Activated CD4-positive, alpha-beta T cell treated with anti-CD3 and anti-CD28 coated beads for 1 hour (primary cell): ENCODE results near the gene PGAM5.
"Not testable (repeated sequence)": the region's sequence is repeated elsewhere in the genome, so short reads cannot be mapped to it uniquely, and the experiment has no call there.

Source experiments
- DNase-seq: peaks from one replicate; pipeline ENCODE4 v3.0.0-alpha.2; 2020

The PGAM5 gene

GRCh38 chr12:132723015-132723763 lies 12.5 kb downstream of the PGAM5 start:
- DNase-seq = no peak

GRCh38 chr12:132723764-132724140 lies 13.1 kb downstream of the PGAM5 start:
- DNase-seq = no peak

GRCh38 chr12:132724506-132725241 lies 14.0 kb downstream of the PGAM5 start:
- DNase-seq = no peak

DNA sequence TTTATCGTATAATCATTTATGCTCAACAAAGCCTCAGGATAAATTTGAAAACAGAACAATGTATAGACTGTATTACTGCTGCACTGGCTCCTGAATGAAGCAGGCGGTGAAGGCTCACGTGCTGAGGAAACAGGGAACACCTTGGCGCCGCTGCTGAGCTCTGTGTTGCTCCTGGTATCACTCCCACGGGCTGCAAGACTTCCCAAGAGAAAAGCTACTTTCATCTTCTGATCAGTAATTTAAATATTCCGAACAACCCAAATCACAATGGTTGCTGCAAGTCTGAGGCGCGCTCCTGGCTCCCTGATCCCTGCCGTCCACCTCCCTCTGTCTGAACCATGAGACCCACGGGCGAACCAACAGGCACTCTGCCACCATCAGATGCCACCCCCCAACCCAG lies 15.7 kb downstream of the PGAM5 start:
- no peak for DNase-seq

DNA sequence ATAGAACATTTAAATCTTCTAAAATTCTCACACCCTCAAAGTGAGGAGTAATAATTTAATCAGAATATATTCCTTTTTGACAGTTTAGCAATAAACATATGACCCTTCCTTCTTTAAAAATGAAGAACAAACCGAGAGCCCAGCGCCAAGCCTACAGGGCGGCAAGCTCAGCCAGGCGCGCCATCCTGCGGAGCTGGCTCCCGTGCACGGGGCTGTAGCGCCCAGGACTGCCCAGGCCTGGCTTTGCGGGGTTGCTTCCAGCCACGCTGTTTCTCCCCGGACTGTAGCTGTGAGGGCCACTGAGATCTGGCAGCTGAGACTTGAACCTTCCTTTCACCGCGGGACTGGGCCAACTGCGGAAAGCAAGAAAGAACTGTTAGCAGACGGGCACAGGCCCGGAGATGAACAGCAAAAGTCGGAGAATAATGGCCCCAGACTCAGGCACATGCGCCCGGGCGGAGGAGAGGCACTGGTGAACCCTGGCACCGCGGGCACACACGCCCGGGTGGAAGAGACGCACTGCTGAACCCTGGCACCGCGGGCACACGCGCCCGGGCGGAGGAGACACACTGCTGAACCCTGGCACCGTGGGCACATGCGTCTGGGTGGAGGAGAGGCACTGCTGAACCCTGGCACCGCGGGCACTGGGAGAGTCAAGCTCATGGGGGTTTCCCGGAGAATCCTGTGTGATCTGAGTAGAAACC lies 16.6 kb downstream of the PGAM5 start:
- DNase-seq = no peak

- DNase-seq = no peak
Observed at GRCh38 chr12:132728502-132728901, 17.9 kb downstream of the PGAM5 start.

- no peak for DNase-seq
Observed at GRCh38 chr12:132729541-132730320, 19.1 kb downstream of the PGAM5 start.

GRCh38 chr12:132730353-132730752 lies 19.7 kb downstream of the PGAM5 start:
- no peak for DNase-seq

DNA sequence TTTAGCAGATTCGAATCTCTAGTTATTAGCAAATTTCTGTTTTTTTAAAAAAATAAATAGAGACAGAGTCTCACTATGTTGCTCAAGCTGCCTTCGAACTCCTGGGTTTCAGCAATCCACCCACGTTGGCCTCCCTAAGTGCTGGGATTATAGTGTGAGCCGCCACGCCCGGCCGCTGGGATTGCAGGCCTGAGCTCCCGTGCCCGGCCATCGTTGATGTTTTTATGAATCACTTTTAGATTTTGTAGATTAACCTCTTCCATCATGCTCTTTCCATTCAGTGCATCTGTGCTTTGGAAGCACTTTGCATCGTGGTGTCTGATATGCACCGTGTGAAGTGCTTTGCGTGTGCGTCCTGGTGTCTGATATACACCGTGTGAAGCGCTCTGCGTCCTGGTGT lies 20.9 kb downstream of the PGAM5 start:
- DNase-seq = no peak

DNA sequence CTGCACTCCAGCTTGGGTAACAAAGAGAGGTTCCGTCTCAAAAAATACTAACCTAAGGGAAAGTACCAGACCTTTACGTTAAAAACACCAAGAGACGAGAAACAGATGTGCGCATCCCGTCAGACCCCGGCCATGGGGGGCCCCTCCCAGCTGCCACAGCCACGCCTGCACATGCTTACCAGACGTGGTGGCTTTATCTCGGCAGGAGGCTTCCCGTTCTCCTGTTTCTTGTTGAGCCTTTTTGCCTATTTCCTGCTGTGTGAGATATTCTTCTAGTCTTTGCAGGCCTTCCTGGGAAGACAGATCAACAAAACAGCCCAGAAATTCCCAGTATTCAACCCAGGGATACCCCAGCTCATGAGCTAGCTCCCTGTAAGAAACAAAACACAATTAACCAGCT lies 23.6 kb downstream of the PGAM5 start:
- no peak for DNase-seq

DNA sequence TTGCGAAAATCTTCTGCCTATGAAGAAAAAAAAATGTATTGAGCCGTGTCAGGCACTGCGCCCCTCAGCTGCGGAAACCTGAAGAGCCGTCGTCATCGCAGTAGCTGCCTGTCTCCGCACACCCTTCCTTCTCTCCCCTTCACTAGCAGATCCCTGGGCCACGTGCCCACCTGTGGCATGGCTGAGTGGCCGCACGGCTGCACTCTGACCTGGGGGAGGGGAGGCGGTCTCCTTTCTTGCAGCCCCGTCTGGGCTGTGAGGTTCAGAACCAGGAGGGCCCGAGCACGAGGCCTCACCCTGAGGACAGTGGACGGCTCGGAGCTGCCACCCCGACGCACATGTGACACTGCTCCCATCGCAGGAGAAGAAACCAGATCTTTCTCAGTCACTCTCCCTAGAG lies 24.9 kb downstream of the PGAM5 start:
- no peak for DNase-seq

DNA sequence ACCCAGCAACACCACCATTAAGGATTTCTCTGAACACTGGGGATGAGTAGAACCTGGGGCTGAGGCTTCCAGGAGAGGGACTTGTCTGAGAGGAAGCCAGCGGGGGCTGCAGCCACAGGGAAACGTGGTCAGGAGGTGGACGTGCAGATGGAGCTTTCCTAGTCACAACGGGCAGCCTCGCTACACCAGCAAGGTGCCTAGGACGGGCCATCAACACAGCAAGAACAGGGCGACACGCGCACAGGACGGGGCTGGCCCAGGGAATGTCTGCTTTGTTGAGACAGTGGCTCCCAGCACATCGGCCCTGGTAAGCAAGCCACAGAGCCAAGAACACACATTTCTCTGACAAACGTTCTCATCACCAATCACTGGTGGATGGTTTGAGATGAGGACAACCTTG lies 25.7 kb downstream of the PGAM5 start:
- no peak for DNase-seq

- no peak for DNase-seq
Observed at GRCh38 chr12:132736913-132737312, 26.3 kb downstream of the PGAM5 start.

DNA sequence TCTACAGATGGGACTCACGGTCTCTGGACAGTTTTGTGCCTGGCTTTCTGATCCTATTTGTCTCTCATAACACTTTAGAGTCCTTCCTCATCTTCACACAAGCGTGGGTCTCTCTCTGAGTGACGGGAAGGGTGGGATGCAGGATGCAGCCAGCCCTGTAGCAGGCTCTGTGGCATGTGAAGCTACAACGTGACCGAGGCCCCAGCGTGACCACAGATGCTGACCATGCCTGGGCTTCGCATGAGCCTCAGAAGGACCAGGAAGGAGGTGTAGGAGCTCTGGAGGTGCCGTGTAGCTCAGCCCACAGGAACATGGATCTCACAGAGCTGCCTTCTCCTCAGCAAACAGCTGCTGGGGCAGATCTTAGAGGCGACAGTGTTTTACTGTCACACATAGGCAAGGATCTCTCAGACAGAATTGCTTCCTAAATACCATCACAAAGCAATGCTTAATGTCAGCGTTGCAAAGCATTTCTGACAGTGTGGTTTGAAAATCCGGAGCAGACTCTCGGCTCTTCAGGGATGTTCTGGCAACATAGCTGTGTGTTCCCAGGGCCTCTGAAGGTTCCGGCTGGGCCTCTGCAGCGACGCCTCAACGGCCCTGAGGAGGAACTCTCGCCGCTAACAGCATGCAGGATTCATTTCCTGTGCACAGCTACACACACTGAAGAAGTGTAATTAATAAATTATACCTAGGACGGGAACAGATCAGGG lies 29.1 kb downstream of the PGAM5 start:
- DNase-seq = no peak

GRCh38 chr12:132740313-132740646 lies 29.6 kb downstream of the PGAM5 start:
- DNase-seq = no peak

DNA sequence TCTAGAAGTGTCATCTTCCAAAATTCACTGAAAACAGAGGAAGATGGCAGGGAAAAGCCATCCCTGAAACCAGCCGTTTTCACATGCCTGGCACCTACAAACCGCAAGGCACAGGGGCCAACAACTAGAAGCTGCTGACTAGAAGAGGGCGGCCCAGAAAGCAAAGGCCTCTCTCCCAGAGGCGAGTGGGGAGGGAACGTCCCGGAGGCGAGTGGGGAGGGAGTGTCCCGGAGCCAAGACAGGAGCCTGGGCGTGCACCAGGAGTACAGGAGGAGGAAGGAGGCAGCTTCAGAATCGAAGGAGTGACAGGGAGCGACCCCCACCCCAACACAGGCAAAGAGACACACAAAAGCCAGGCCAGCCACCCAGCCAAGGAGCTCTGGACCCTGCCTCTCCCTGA lies 30.0 kb downstream of the PGAM5 start:
- no peak for DNase-seq

- DNase-seq = no peak
Observed at GRCh38 chr12:132741620-132742019, 31.0 kb downstream of the PGAM5 start.

DNA sequence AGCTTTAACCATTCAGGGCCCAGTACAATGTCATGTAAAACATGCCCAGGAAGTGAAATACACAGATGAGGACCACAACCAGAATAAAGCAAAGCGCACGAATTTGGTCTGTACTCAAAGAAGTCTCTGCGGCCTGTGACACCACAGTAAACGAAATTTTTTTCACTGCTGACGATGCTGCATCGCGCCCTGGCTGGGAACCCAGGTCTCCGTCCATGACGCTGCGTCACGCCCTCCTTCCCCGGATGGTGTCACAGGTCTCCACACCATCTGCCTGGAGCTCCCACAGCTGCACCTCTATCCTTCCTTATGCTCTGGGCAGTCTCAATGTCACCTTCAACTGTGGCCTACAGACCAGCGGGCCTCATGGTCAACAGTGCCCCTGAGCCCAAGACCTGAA lies 33.2 kb downstream of the PGAM5 start:
- DNase-seq = no peak

GRCh38 chr12:132746613-132747012 lies 36.0 kb downstream of the PGAM5 start:
- no peak for DNase-seq

DNA sequence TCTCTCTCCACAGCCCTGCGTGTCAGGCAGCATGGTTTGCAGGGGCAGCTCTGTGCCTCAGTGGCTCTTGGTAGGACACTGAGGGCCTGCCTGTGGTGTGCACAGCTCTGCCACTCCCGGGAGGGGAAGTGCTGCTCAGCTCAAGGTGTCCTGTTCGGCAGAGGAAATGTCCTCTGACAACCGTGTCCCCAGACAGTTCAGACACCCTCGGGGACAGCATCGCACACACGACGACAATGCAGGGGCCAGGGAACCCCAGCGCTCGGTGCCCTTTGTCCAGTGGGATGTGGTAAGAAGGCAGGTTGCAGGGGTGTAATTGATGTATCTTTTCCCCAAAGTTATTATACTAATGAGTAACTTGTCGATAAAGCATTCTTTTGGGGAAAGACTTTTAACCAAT lies 36.8 kb downstream of the PGAM5 start:
- DNase-seq = no peak

DNA sequence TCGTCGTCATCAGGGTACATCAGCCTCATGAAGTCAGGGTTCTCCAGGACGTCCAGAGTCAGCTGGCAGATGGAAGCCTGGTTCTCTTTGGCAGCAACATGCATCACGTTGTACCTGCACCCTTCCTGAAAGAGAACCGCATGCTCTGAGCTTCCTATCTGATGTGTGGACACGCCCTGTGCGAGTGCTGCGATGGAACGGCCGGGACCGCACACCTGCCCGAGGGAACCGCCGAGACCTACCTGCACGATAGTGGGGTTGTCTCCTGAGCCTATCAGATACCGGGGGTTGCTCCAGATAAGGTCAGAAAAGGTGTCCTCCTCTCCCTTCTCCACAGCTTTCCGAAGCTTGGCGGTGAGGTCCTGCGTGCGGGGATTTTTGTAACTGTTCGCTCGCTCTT lies 37.3 kb downstream of the PGAM5 start:
- DNase-seq = no peak

- DNase-seq = no peak
Observed at GRCh38 chr12:132748319-132748718, 37.7 kb downstream of the PGAM5 start.

DNA sequence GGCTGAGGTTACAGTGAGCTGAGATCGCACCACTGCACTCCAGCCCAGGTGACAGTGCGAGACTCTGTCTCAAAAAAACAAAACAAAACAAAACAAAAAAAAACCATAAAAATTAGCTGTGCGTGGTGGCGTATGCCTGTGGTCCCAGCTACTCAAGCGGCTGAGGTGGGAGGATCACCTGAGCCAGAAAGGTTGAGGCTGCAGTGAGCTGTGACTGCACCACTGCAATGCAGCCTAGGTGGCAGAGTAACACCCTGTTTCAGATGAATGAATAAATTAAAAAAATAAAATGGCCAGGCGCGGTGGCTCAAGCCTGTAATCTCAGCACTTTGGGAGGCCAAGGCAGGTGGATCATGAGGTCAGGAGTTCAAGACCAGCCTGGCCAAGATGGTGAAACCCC lies 43.0 kb downstream of the PGAM5 start:
- not testable (repeated sequence) for DNase-seq
